GM12874 (cell line): ENCODE results near the gene AKR7A2.

Experiments
- TF ChIP-seq, protein P1 (sequence below): IDR thresholded peaks from 2 replicates; pipeline ENCODE4 v1.5.1; 2011; ENCODE audit warnings: low read depth, mild to moderate bottlenecking, control low read depth, low read length, moderate library complexity; ENCODE audit not compliant: insufficient read depth

AKR7A2 gene

DNA sequence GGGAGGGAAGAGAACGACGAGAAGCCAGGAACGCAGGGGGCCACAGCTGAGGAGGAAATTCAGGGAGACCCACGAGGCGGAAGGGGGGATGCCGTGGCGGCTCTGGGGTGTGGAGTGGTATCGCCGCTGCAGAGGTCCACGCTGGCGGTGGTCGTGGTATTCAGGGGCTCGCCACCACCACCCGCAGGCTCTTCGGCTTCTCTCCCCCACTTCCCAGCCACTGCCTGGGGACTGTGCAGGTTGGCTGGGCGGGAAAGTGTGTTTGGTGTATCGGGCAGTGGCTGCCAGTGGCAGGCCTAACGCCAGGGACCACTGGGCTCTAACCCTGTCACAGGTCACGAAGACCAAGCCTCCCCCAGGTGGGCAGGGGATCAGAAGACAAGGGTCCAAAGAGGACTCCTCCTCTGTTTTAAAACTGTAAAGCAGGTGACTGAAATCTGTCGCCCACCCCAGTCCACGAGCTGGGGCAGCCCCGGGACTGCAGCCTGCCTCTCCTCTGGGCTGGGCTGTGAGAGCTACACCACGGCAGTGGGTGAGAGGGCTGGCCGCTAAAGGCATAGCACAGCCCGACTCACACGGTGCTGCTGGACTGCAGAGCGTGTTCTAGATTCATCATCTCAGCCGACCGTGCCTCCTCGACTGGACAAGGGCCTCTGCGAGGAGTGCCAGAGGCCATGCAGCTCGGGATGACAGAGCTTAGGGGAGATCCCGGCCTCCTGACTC lies 31.1 kb upstream of the AKR7A2 start:
- TF ChIP-seq, protein P1, sequence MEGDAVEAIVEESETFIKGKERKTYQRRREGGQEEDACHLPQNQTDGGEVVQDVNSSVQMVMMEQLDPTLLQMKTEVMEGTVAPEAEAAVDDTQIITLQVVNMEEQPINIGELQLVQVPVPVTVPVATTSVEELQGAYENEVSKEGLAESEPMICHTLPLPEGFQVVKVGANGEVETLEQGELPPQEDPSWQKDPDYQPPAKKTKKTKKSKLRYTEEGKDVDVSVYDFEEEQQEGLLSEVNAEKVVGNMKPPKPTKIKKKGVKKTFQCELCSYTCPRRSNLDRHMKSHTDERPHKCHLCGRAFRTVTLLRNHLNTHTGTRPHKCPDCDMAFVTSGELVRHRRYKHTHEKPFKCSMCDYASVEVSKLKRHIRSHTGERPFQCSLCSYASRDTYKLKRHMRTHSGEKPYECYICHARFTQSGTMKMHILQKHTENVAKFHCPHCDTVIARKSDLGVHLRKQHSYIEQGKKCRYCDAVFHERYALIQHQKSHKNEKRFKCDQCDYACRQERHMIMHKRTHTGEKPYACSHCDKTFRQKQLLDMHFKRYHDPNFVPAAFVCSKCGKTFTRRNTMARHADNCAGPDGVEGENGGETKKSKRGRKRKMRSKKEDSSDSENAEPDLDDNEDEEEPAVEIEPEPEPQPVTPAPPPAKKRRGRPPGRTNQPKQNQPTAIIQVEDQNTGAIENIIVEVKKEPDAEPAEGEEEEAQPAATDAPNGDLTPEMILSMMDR: no peak

DNA sequence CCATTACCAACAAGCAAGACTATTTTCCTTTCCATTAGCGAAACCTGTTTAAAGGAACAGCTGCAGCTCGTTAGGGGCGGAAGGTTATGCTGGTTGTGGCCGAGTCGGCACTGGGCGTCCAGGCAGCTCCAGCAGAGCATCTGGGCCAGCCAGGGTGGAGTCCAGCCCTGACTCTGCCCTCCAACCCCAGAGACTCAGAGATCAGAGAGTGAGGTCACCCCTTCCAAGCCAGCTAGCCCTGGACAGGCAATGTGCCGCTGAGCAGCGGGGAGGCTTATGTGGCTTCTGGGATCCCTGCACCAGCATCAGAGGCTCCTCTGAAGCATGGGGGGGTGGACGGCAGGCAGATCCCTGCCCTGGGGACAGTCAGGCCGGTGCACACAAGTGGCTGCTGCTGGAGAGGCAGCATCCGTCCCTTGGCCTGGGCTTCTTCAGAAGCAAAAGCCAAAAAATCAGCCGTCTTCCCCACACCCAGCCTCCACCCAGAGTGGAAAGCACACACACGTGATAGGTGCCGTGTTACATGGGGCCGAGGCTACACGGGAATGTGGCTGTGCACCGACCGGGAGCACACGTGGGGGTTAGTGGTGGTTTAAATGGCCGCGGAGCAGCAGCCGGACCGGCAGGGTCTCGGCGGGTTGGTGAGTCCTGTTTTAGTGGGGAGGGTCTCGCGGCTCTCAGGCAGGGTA lies 30.3 kb upstream of the AKR7A2 start:
- TF ChIP-seq, protein P1: no peak

DNA sequence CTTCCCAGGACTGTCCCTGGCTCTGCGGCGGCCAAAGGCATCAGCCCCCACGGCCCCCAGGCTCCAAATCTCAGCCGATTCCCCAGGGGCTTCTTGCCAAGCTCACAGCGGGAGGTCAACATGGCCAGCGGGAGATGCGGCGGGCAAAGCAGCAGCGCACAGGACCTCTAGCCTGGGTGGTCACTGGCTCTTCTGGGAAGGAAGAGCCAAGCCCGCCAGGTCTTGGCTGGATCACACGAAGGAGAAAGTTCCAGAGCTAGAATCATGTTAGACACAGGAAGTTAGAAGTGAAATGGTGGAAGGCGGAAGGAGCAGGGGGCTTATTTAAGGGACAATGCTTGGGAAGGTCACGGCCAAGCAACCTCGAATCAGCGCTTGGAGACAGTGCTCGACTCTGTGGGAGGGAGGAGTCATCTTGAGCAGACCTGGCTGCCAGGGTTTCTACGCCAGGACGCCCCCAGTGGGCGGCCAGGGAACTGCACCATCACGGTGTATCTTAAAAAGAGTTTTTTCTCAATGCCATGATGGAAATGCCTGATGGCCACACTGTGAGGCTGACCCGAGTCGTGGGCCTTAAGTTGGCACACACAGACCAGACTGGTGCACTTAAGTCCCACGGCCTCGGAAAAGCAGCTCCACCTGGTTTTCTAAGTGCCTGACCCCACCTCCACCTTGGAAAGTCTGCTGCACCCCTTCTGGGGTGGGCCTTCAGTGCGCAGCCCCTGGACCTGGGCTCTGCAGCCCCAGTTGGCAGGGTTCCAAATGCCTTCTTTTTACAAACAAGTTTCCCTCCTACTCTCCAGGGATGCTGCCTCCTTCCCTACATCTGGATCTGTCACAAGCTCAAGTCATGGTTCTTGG lies 29.5 kb upstream of the AKR7A2 start:
- TF ChIP-seq, protein P1: peak; percentile 93

DNA sequence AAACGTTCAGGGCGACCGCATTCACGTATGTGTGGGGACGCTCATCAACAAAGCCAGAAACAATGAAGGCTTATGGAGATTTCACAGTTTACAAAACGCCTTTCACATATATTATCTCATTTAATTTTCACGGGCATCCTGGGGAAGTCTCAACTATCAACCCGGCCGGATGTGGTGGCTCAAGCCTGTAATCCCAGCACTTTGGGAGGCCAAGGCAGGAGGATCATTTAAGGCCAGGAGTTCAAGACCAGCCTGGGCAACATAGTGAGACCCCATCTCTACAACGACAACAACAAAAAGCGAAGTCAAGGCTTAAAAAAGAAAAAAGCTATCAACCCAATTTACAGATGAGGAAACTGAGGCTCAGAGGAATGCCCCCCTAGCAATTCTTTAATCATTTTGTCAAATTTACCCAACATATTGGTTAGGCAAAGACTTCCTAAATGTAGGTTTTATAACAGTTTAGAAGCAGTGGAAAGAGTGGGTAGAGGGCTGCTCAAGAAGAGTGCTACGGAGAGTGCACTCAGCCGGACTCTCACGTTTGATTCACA lies 28.5 kb upstream of the AKR7A2 start:
- TF ChIP-seq, protein P1: no peak

DNA sequence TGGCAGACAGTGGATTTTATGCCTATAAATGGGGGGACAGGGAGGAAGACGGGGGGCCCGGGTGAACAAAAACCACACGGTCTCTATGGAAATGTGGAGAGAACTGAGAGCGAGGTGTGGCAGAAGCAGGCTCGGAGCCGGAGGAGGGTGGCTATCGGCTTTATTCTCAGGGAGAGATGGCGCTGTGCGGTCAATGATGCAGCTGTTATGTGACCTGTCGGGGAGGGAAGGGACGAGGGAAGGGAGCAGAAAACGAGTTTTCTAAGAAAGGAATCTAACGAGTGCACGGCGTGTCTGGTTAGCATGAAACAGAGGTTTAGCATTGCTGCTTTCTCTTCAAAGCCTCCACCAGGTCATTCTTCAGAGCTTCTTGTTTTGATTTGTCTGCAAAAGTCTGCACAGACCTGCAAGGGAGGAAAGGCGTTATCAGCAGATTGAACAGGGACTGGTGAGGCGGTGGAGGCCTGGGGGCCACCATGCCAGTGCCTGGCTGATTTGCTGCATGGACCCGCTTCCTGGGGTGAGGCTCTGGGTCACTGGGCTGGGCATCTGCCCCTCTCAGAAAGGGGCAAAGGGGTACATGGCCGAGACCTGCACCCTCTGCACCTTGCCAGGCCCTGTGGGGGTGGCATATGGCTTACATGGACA lies 27.4 kb upstream of the AKR7A2 start:
- TF ChIP-seq, protein P1: no peak

DNA sequence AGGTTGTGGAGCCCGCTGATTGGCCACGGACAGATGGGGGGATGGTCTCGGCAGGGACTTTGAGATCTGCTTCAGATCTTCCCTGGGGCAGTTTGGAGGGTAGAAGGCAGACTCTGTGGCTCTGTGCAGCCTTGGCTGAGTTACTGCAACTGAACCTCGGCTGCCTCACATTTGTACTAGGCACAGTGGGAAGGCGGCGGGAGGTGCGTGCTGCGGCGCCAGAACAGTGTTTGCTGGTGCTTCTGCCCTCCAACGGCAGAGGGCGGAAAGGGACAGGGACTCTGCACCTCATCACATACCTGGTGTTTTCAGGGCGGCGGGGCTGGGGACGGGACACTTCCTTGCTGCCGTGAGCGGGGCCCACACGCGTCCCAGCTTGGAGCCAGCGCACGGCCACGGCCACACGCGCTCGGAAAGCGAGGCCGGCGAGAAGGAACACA lies 26.4 kb upstream of the AKR7A2 start:
- TF ChIP-seq, protein P1: no peak
